PC-9 (cell line): ENCODE measurements around the gene BDKRB1.

Source experiments
- EZH2 ChIP-seq: fragments of 200-600 bp; sonication (generic); IDR thresholded peaks from 2 replicates; pipeline ENCODE4 v1.8.0; 2017; ENCODE audit warnings: antibody characterized with exemption, low read depth
- TF ChIP-seq, protein P1 (sequence below): fragments of 200-600 bp; sonication (generic); conservative IDR thresholded peaks from 2 replicates; pipeline ENCODE4 v1.6.1; 2017; ENCODE audit warnings: mixed run types, antibody characterized with exemption, mild to moderate bottlenecking, moderate library complexity

DNA sequence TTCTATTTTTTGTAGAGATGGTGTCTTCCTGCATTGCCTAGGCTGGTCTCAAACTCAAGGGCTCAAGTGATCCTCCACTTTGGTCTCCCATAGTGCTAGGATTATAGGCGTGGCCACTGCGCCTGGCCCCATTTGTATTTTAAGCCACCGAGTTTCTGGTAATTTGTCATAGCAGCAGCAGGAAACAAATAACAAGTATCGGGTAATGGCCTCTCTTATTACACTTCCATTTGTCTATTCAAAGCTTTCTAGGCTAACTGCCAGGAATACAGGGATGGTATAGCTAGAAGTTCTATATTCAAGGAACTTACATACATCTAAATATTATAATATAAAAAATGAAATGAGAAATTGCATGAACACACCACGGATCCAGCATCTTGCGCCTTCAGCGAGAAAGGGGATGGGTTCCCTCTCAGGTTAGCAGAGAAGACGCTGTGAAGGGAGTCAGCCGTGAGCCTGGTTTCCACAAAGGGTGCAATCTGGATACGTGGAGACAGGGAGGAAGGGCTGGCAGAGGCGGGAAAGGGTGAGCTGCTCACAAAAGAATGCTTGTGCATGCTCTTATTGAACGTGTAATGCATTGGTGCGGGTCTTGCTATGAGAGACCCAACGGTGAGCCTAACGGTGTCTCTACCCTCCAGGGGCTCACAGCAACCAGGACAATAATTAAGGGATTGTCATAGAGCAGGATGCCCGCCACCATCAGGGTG lies 9.5 kb downstream of the BDKRB1 start:
- TF ChIP-seq, protein P1, sequence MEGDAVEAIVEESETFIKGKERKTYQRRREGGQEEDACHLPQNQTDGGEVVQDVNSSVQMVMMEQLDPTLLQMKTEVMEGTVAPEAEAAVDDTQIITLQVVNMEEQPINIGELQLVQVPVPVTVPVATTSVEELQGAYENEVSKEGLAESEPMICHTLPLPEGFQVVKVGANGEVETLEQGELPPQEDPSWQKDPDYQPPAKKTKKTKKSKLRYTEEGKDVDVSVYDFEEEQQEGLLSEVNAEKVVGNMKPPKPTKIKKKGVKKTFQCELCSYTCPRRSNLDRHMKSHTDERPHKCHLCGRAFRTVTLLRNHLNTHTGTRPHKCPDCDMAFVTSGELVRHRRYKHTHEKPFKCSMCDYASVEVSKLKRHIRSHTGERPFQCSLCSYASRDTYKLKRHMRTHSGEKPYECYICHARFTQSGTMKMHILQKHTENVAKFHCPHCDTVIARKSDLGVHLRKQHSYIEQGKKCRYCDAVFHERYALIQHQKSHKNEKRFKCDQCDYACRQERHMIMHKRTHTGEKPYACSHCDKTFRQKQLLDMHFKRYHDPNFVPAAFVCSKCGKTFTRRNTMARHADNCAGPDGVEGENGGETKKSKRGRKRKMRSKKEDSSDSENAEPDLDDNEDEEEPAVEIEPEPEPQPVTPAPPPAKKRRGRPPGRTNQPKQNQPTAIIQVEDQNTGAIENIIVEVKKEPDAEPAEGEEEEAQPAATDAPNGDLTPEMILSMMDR: no peak
- no peak for TF ChIP-seq EZH2
